ENCODE results near the gene FOXN3. TPM values are rescaled to one million over a fixed set of nuclear protein-coding genes. Genes with fewer than 3 reads are reported as not detected.

Gene FOXN3
- total and polyA plus RNA-seq, 2 donors (not counting 3 experiments of a cell fraction or from before 2014, with no cell fraction given), result 16.9 to 41.8 TPM

- ChIA-PET POLR2A (no interaction called here), CTCF (no interaction called here)
- no peak overlapping the region for H3K4me3 ChIP-seq (replicated peaks in 1 of 3; ENCODE audit: insufficient read depth in 1 of 3, low read depth in 1 of 3, low read length in 3 of 3)
- FAIRE-seq (no peak), DNase-seq (ENCODE audit: low read depth, low spot score) (no peak)
- intact Hi-C loops (cut with micrococcal nuclease) (no loop called here), dilution Hi-C loops (cut with MboI; ENCODE audit: extremely low pct_ligation_motif_present, low sequenced_read_pairs) (no loop called here)
- no peaks in the 10 kb centered on the region for H3K4me1 ChIP-seq (ENCODE audit: control insufficient read depth, extremely low read depth, insufficient read depth, low read length)
- no peak overlapping the region for H3K27ac ChIP-seq (ENCODE audit: insufficient read depth, low read depth, low read length)
- TF ChIP-seq EZH2 (IDR thresholded peaks at IDR 0.05; ENCODE audit: borderline replicate concordance, low read depth, low read length, severe bottlenecking) (no peak), MYC (IDR thresholded peaks at IDR 0.05; ENCODE audit: low read depth, low read length) (no peak), JUN (IDR thresholded peaks at IDR 0.05; ENCODE audit: borderline replicate concordance, insufficient read depth, insufficient read length, low read depth) (no peak)
- no peaks in the 10 kb centered on the region for H3K36me3 ChIP-seq (ENCODE audit: control insufficient read depth in 2 of 2, extremely low read depth in 1 of 2, insufficient read depth in 2 of 2, low read length in 2 of 2)
- no peak overlapping the region for H2AFZ ChIP-seq (ENCODE audit: low read depth, low read length)
- no peak overlapping the region for H3K9ac ChIP-seq (replicated peaks; ENCODE audit: extremely low read depth, insufficient read depth, low read length)
- no TSS peak for BruUV-seq (replicated peaks)
- no peaks in the 10 kb centered on the region for H4K20me1 ChIP-seq (replicated peaks; ENCODE audit: control insufficient read depth, extremely low read depth, insufficient read depth, low read length)
- no peaks in the 10 kb centered on the region for H3K9me1 ChIP-seq (replicated peaks; ENCODE audit: control insufficient read depth, extremely low read depth, insufficient read depth, low read length)
- no peak overlapping the region for H3K4me2 ChIP-seq (ENCODE audit: insufficient read depth, low read length)
- no peaks in the 10 kb centered on the region for H3K9me3 ChIP-seq (replicated peaks; ENCODE audit: control insufficient read depth, insufficient read depth, low read length)
- no peaks in the 10 kb centered on the region for H3K27me3 ChIP-seq (ENCODE audit: control insufficient read depth in 2 of 2, insufficient read depth in 2 of 2, low read length in 2 of 2)
- no peaks in the 10 kb centered on the region for H3K79me2 ChIP-seq (ENCODE audit: control insufficient read depth, insufficient read depth, low read length)
Observed at GRCh38 chr14:89374908-89375307, 42.1 kb downstream of the FOXN3 start.

- FAIRE-seq, result no peak
- Histone ChIP-seq H2AFZ (ENCODE audit: low read depth, low read length) (no peak overlapping the region), H3K9ac (replicated peaks; ENCODE audit: extremely low read depth, insufficient read depth, low read length) (no peak overlapping the region), H4K20me1 (replicated peaks; ENCODE audit: control insufficient read depth, extremely low read depth, insufficient read depth, low read length) (no peaks in the 10 kb centered on the region), H3K4me1 (ENCODE audit: control insufficient read depth, extremely low read depth, insufficient read depth, low read length) (no peaks in the 10 kb centered on the region), H3K9me1 (replicated peaks; ENCODE audit: control insufficient read depth, extremely low read depth, insufficient read depth, low read length) (no peaks in the 10 kb centered on the region), H3K4me3 (replicated peaks in 1 of 3; ENCODE audit: insufficient read depth in 1 of 3, low read depth in 1 of 3, low read length in 3 of 3) (no peak overlapping the region), H3K4me2 (ENCODE audit: insufficient read depth, low read length) (no peak overlapping the region), H3K27ac (ENCODE audit: insufficient read depth, low read depth, low read length) (no peak overlapping the region), H3K79me2 (ENCODE audit: control insufficient read depth, insufficient read depth, low read length) (no peaks in the 10 kb centered on the region), H3K36me3 (ENCODE audit: control insufficient read depth in 2 of 2, extremely low read depth in 1 of 2, insufficient read depth in 2 of 2, low read length in 2 of 2) (no peaks in the 10 kb centered on the region), H3K27me3 (ENCODE audit: control insufficient read depth in 2 of 2, insufficient read depth in 2 of 2, low read length in 2 of 2) (no peaks in the 10 kb centered on the region), H3K9me3 (replicated peaks; ENCODE audit: control insufficient read depth, insufficient read depth, low read length) (no peaks in the 10 kb centered on the region)
- intact Hi-C loops (cut with micrococcal nuclease), result no loop called here
- no peak for DNase-seq (ENCODE audit: low read depth, low spot score)
- dilution Hi-C loops (cut with MboI; ENCODE audit: extremely low pct_ligation_motif_present, low sequenced_read_pairs), result no loop called here
- no TSS peak for BruUV-seq (replicated peaks)
- ChIA-PET POLR2A (no interaction called here), CTCF (no interaction called here)
- TF ChIP-seq POLR2AphosphoS5 (IDR thresholded peaks at IDR 0.05; ENCODE audit: insufficient read depth, low read depth, low read length) (no peak), POLR2A (IDR thresholded peaks at IDR 0.05; ENCODE audit: low read depth, low read length) (no peak), JUN (IDR thresholded peaks at IDR 0.05; ENCODE audit: borderline replicate concordance, insufficient read depth, insufficient read length, low read depth) (no peak), MAX (IDR thresholded peaks at IDR 0.05; ENCODE audit: insufficient read depth, insufficient read length) (no peak), EZH2 (IDR thresholded peaks at IDR 0.05; ENCODE audit: borderline replicate concordance, low read depth, low read length, severe bottlenecking) (no peak), GATA2 (IDR thresholded peaks at IDR 0.05; ENCODE audit: insufficient read depth, insufficient read length, low read depth, low read length) (no peak), CTCF (IDR thresholded peaks at IDR 0.05; ENCODE audit: extremely low read depth in 1 of 2, insufficient read depth in 1 of 2, low read depth in 1 of 2, low read length in 2 of 2) (no peak), FOS (IDR thresholded peaks at IDR 0.05; ENCODE audit: borderline replicate concordance, insufficient read depth, low read length) (no peak), MYC (IDR thresholded peaks at IDR 0.05; ENCODE audit: low read depth, low read length) (no peak)
Observed at GRCh38 chr14:89373185-89373584, 43.8 kb downstream of the FOXN3 start.
